DMS153 treated with DMSO at 0.1 percent for 48 hours (cell line): ENCODE measurements around the gene ZNF541.

Experiments
- DNase-seq: peaks from one replicate; lab custom pipeline; 2025; ENCODE audit not compliant: unreplicated experiment; lab: John Stamatoyannopoulos, UW

Gene ZNF541

GRCh38 chr19:47544075-47544474 lies 28.9 kb downstream of the ZNF541 start:
- DNase-seq, result no peak

GRCh38 chr19:47542030-47542475 lies 30.9 kb downstream of the ZNF541 start:
- no peak for DNase-seq

GRCh38 chr19:47541518-47541917 lies 31.4 kb downstream of the ZNF541 start:
- no peak for DNase-seq

GRCh38 chr19:47540748-47541147 lies 32.2 kb downstream of the ZNF541 start:
- DNase-seq, result no peak

GRCh38 chr19:47539747-47540311 lies 33.1 kb downstream of the ZNF541 start:
- no peak for DNase-seq

GRCh38 chr19:47538812-47539211 lies 34.1 kb downstream of the ZNF541 start:
- no peak for DNase-seq

GRCh38 chr19:47537493-47537892 lies 35.5 kb downstream of the ZNF541 start:
- no peak for DNase-seq

- DNase-seq, result no peak
Observed at GRCh38 chr19:47534628-47535027, 38.3 kb downstream of the ZNF541 start.

- DNase-seq, result no peak
Observed at GRCh38 chr19:47531640-47532387, 41.1 kb downstream of the ZNF541 start.

GRCh38 chr19:47529018-47529742 lies 43.8 kb downstream of the ZNF541 start:
- DNase-seq, result no peak

GRCh38 chr19:47526798-47527197 lies 46.1 kb downstream of the ZNF541 start:
- no peak for DNase-seq

GRCh38 chr19:47523473-47523872 lies 49.5 kb downstream of the ZNF541 start:
- DNase-seq, result peak; percentile 12
